ENCODE data around the gene MDC1. TPM values are rescaled to one million over a fixed set of nuclear protein-coding genes. Genes with fewer than 3 reads are reported as not detected.
A peak's percentile ranks its signal among the peaks of the same experiment; 100 is the strongest.

Gene MDC1
- total RNA-seq, 1 experiment from 2014 or later: 75.8 TPM

GRCh38 chr6:30691208-30691847, 25.8 kb downstream of the MDC1 start:
- Histone ChIP-seq H3K36me3 (ENCODE audit: control insufficient read depth in 1 of 2, insufficient read depth in 2 of 2, low read length in 2 of 2) (no peaks in the 10 kb centered on the region), H3K4me3 (replicated peaks in 1 of 2; ENCODE audit: low read depth in 1 of 2, low read length in 2 of 2) (peak overlapping the region; percentile 58 to 61), H3K9me3 (ENCODE audit: control insufficient read depth in 1 of 2, insufficient read depth in 1 of 2, low read depth in 1 of 2, low read length in 2 of 2) (no peaks in the 10 kb centered on the region), H3K4me2 (ENCODE audit: low read length) (peak overlapping the region; percentile 86), H3K27me3 (ENCODE audit: insufficient read depth, low read length) (no peaks in the 10 kb centered on the region), H3K9me2 (ENCODE audit: insufficient read depth) (no peaks in the 10 kb centered on the region), H4K20me1 (ENCODE audit: insufficient read depth) (no peaks in the 10 kb centered on the region), H3K4me1 (ENCODE audit: control insufficient read depth in 1 of 2, insufficient read depth in 2 of 2, low read length in 2 of 2) (peaks cover 43 to 63% of the 10 kb centered on the region in 2 experiments), H3K9ac (ENCODE audit: low read length) (peak overlapping the region; percentile 67), H3K27ac (ENCODE audit: low read depth, low read length) (peak overlapping the region; percentile 77), H2AFZ (ENCODE audit: low read depth, low read length, poor library complexity, severe bottlenecking) (no peak overlapping the region), H3K79me2 (ENCODE audit: insufficient read depth, low read length) (peaks cover 1% of the 10 kb centered on the region; the same call in 1 of the 2 replicates)
- POLR2A ChIA-PET: interaction anchor here (0.7 to 3.5 kb wide), 6 partner anchors 10 to 39 kb away, joined by 3 to 25 read pairs (median 3); partner anchors contain the start of genes DHX16, MDC1 and TUBB
- BruUV-seq (replicated peaks): TSS peak; percentile 54
- no peak for TF ChIP-seq CTCF (IDR thresholded peaks at IDR 0.05 in 2 of 3, conservative IDR thresholded peaks at IDR 0.05 in 1 of 3; ENCODE audit: borderline replicate concordance in 1 of 3, insufficient read depth in 1 of 3, low read depth in 2 of 3, low read length in 2 of 3)
- TF ChIP-seq JUND (IDR thresholded peaks at IDR 0.05): no peak
- TF ChIP-seq ZBTB33 (IDR thresholded peaks at IDR 0.05; ENCODE audit: extremely low read depth, insufficient replicate concordance, low read length): no peak
- TF ChIP-seq EZH2 (IDR thresholded peaks at IDR 0.05): no peak
- TF ChIP-seq REST (IDR thresholded peaks at IDR 0.05; ENCODE audit: low read depth): no peak
- no peak for TF ChIP-seq RAD21 (IDR thresholded peaks at IDR 0.05; ENCODE audit: low read depth)
- no peak for TF ChIP-seq POLR2A (IDR thresholded peaks at IDR 0.05; ENCODE audit: borderline replicate concordance, extremely low read depth, insufficient read depth, insufficient read length)
- no peak for TF ChIP-seq SIN3A (IDR thresholded peaks at IDR 0.05; ENCODE audit: low read depth)
- no peak for TF ChIP-seq EZH2phosphoT487 (IDR thresholded peaks at IDR 0.05; ENCODE audit: borderline replicate concordance)
- no peak for TF ChIP-seq ZNF274 (IDR thresholded peaks at IDR 0.05; ENCODE audit: low read depth, low read length)
- TF ChIP-seq SP1 (IDR thresholded peaks at IDR 0.05; ENCODE audit: low read depth): no peak
- no peak for TF ChIP-seq FOSL1 (IDR thresholded peaks at IDR 0.05; ENCODE audit: low read depth)
- intact Hi-C loops (cut with micrococcal nuclease): no loop called here
- RAD21 ChIA-PET (ENCODE audit: low non-redundant PET in 1 of 2, low total read pairs in 2 of 2, uncharacterized antibody in 2 of 2, unreplicated experiment in 2 of 2): interaction anchor here in 1 of 2 experiments (1.6 kb wide), 1 partner anchor 26 kb away, joined by 4 read pairs; the partner anchor contains the start of gene MDC1
- no peak for DNase-seq (ENCODE audit: low read depth, low spot score)
- ATAC-seq: no peak
- CTCF ChIA-PET: interaction anchor here (1.5 kb wide), 1 partner anchor 12 kb away, joined by 9 read pairs; no protein-coding TSS in a partner anchor
